ENCODE measurements around the gene FGFR3.

FGFR3 gene

DNA sequence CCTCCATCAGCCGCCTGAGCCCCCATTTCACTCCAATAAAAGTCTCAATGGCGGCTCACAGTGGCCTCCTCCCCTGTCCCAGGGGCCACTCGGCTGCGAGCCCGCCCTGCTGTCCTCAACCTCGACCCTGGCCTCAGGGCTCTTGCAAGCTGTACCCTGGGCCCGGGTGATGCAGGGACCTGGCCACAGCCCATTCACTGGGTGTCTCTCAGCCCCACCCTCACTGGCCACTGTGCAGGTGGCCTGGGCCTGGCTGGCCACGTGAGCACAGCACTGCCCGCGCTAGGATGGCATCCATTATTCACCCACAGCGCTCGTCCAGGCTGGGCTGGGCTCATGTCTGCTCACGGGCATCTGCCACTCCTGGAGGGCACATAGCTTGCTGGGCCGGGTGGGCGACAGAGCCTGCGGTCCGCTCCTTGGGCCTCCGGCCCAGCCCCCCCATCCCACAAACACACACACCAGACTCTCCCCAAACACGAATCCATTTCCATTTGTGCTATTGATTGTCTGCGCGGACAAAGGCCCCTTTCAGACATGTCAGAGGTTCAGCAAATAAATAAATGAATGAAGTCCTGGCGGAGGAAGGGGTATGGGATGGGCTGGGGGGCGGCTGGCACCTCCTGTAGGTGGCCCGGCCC lies 16.5 kb upstream of the FGFR3 start:
- TF ChIP-seq, protein P1, sequence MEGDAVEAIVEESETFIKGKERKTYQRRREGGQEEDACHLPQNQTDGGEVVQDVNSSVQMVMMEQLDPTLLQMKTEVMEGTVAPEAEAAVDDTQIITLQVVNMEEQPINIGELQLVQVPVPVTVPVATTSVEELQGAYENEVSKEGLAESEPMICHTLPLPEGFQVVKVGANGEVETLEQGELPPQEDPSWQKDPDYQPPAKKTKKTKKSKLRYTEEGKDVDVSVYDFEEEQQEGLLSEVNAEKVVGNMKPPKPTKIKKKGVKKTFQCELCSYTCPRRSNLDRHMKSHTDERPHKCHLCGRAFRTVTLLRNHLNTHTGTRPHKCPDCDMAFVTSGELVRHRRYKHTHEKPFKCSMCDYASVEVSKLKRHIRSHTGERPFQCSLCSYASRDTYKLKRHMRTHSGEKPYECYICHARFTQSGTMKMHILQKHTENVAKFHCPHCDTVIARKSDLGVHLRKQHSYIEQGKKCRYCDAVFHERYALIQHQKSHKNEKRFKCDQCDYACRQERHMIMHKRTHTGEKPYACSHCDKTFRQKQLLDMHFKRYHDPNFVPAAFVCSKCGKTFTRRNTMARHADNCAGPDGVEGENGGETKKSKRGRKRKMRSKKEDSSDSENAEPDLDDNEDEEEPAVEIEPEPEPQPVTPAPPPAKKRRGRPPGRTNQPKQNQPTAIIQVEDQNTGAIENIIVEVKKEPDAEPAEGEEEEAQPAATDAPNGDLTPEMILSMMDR (IDR thresholded peaks at IDR 0.05; ENCODE audit: extremely low read depth, missing control alignments), result no peak
- no peak for DNase-seq (ENCODE audit: low spot score)

DNA sequence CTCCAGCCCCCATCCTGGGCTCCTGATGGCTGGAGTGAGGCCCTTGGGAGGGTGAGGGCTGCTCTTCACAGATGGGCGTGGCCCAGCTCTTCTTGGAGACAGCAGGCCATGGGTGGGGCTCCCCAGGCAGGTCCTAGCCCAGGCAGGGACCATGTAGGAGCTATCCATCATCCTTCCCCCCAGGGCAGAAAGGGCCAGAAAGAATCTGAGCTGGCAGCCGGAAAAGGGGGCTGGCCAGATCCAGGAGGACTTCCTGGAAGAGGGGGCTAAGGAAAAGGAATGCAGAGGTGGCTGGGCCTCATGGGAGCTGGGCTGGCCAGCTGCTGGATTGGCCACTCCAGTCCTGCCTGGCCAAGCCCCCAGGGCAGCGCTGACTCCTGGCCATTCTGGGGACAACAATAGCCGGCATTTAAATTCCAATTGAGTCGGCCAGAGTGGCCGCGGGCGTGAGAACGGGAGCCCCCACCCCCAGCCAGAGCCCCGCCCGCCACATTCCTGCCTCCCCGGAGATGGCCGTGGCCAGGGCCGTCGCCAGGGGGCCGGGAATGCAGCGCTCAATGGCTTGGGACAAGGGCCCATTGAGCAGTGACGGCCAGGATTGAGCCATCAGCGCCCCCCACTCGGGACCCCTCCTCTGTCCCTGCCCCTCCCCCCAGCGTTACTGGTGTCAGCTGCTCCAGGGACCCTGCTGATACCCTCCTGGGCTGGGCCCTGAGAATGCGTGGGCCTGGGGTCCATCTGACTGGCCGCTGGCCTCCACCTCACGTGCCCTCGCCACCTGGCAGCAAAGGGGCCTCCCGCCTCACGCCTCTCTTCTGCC lies 15.1 kb upstream of the FGFR3 start:
- DNase-seq (ENCODE audit: low spot score), result no peak
- TF ChIP-seq, protein P1 (IDR thresholded peaks at IDR 0.05; ENCODE audit: extremely low read depth, missing control alignments), result no peak

DNA sequence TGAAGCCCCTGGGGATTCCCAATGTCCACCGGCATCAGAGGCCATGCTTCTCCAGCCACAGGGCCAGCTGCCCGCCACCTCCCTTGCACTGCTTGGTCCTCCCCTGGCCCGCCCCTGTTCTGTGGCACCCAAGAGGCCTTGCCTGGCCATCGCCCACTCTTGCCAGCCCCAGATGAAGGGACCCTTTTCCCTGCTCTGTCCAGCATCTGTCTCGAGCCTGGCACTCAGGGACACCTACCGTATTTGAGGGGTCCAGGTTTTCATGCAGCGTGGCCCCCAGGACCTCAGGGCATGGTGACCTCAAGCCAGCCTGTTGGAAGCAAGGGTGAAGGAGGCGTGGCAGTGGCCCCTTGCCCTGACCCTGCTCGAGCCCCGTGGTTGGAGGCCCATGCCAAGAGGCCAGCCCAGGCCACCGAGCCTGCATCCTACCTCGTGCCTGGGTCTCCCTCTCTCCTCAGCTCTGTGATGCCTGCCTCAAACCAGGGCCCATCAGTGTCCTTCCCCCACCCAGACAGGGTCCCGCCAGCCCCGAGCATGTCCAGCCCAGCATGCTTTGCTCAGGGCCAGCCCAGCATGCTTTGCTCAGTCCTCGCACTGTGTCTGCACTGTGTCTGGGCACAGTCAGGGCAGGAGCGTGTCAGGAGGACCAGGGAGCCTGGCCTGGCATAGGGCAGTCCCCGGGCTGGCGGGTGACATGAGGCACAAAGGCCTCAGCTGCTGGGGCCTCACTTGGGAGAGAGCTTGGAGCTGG lies 14.3 kb upstream of the FGFR3 start:
- TF ChIP-seq, protein P1 (IDR thresholded peaks at IDR 0.05; ENCODE audit: extremely low read depth, missing control alignments), result no peak
- no peak for DNase-seq (ENCODE audit: low spot score)

DNA sequence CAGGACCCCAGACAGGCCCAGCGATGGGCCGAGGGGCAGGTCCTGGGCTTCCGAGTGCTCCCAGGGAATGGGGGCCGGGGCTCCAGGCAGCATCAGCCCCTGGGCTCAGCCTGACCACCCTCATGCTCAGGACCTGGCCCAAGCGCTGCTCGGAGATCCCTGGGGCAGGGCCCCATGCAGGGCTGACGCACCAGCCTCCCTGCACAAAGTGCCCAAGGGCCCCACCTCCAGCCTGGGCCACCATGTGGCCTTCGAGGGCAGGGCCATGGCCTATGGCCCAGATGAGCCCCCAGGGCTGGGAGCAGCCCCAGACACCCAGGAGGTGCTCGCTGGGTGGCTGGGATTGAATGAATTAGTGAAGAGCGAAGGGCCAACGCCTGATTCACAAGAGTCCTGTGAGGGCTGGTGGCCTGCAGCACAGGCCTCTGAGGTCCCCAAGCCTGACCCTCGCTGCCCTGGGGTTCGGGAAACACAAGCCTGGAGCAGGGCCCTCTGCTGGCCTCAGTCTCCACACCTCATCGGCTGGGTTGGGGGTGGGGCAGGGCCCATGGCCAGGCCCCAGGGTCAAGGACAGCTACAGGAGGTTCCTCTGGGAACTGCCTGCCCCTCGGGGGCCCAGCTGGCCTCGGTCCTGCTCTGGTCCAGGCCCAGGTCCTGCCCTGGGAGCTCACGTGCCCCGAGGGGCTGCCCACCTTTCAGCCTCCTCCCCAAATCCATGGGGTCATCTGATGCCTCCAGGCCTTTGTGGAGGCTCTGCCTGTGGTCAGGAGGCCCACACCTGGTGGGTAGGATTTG lies 13.3 kb upstream of the FGFR3 start:
- TF ChIP-seq, protein P1 (IDR thresholded peaks at IDR 0.05; ENCODE audit: extremely low read depth, missing control alignments), result no peak
- DNase-seq (ENCODE audit: low spot score), result no peak

DNA sequence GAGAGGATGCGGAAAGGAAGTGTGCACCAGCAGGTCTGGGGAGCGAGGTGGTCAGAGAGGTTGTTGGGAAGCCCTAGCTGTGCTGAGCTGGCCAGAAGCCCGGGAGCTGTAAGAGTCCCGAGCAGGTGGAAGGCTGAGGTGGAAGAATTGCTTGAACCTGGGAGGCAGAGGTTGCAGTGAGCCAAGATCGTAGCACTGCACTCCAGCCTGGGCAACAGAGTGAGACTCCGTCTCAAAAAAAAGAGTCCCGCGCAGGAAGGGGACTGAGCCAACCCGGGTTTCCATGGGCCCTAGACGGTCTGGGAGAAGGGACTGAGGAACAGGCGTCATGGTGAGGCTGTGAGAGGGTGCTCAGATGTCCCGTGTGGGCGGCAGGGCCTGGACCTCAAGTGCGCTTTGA lies 12.7 kb upstream of the FGFR3 start:
- DNase-seq (ENCODE audit: low spot score), result no peak
- TF ChIP-seq, protein P1 (IDR thresholded peaks at IDR 0.05; ENCODE audit: extremely low read depth, missing control alignments), result no peak

DNA sequence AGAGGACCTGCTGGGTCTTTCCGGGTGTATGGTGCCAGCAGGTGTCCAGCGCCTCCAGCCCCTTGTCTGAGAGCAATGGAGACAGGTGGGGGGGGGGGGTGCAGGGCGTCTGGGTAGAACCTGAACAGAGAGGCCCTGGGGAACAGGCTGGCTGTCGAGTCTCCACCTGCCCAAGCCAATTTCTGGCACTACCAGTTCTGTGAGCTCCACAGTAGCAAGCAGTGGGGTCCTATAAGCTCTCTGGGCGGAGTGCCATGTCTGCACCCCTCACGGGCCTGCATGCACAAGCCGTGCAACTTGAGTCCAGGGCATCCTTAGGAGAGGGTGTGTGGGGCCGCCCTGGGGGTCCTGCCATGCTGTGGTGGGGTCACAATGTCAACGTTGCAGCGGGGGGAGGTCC lies 10.1 kb upstream of the FGFR3 start:
- TF ChIP-seq, protein P1 (IDR thresholded peaks at IDR 0.05; ENCODE audit: extremely low read depth, missing control alignments), result no peak
- no peak for DNase-seq (ENCODE audit: low spot score)
